Esophagus squamous epithelium (tissue), 5 donors: ENCODE results near the gene FSTL4. TPM values are rescaled to one million over a fixed set of nuclear protein-coding genes. Genes with fewer than 3 reads are reported as not detected.

Experiments used
- DNase-seq: peaks from one replicate; lab custom pipeline; 2025; lab: John Stamatoyannopoulos, UW
- H3K27ac ChIP-seq, 4 donors: fragments of 200-600 bp; sonication (generic); one replicate each; pipeline ENCODE4 v1.5.1; 2016 to 2019; ENCODE audit warnings: mild to moderate bottlenecking in 1 of 4
- H3K27me3 ChIP-seq, 4 donors: fragments of 200-600 bp; sonication (generic); 1 replicate in 3 of 4; 2 replicates in 1 of 4; pipeline versions ENCODE4 v1.5.1 to v1.6.0; 2017 to 2021; ENCODE audit warnings: antibody characterized with exemption in 1 of 4
- H3K36me3 ChIP-seq, 3 donors: fragments of 200-600 bp; sonication (generic); one replicate each; pipeline ENCODE4 v1.5.1; 2016 to 2019
- H3K4me1 ChIP-seq, 3 donors: fragments of 200-600 bp; sonication (generic); one replicate each; pipeline ENCODE4 v1.5.1; 2017 to 2019
- H3K4me3 ChIP-seq, 4 donors: fragments of 200-600 bp; sonication (generic); 1 replicate in 3 of 4; 2 replicates in 1 of 4; pipeline ENCODE4 v1.5.1; 2016 to 2019; ENCODE audit warnings: mild to moderate bottlenecking in 2 of 4, moderate library complexity in 1 of 4
- H3K9me3 ChIP-seq, 3 donors: fragments of 200-600 bp; sonication (generic); one replicate each; pipeline ENCODE4 v1.5.1; 2016 to 2019
- POLR2A ChIP-seq, 4 donors: fragments of 450-650 bp; IDR thresholded peaks; one replicate each; pipeline ENCODE4 v1.6.1; 2017; ENCODE audit warnings: antibody characterized with exemption in 4 of 4, mild to moderate bottlenecking in 4 of 4, moderate library complexity in 3 of 4
- WGBS, 2 donors: methylation state at CpG; one replicate each; pipeline ENCODE4 v1.1.5; 2018; 5-methylcytosine and 5-hydroxymethylcytosine counted together
- intact Hi-C: fragments of 100-400 bp; cut with DNase I; formaldehyde crosslinking; loops from one replicate; pipeline ENCODE4 v1.15.0; 2022
- total RNA-seq, 4 donors: library from RNA; depleted of rRNA; stranded (reverse); fragments of >200 nt; gene quantifications; one replicate each; pipeline ENCODE4 v1.1.0, GENCODE V29; 2016
- TF ChIP-seq, protein P1 (sequence below), 6 experiments: fragments of 450-650 bp in 4 of 6; fragments of 200-600 bp in 2 of 6; sonication (generic) in 2 of 6; IDR thresholded peaks; one replicate each; pipeline ENCODE4 v1.5.1; 2016 to 2019; ENCODE audit warnings: antibody characterized with exemption in 6 of 6, mild to moderate bottlenecking in 4 of 6, moderate library complexity in 4 of 6
- donor health status: DM: yes; HTN: yes; CAD: no.

FSTL4 gene
- total RNA-seq, 4 donors from 2014 or later: 0.53 to 4.1 (median 1.4) TPM

DNA sequence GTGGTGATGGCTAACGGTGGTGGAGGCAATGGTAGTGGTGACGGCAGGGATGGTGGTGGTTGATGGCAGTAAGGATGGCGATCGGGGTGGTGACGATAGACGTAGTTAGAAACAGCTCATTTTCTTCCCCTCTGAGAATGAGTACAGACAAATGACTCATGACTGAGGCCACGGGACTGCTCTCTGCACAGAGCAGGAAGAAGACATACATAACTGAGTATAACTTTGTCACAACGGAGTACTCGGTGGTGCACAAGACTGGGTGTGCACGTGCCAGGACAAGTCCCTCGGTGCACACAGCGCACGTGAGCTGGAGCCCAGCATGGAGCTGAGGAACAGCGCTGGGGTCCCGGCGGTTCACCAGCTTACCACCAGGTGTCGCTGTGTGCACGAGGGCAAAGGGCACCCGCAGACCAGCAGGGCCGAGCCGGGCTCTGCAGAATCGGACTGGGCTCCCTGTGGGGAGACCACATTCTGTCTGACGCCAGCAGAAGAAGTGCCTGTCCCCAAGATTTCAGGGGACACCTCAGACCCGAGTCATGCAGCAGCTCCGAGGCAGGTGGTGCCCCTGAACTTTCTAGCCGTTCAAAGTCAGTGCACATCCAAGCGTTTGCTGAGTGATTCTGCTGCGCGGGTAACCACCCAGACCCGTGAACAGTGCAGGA, 188.6 kb downstream of the FSTL4 start:
- no peak for TF ChIP-seq POLR2A (IDR thresholded peaks at IDR 0.05)
- TF ChIP-seq, protein P1, sequence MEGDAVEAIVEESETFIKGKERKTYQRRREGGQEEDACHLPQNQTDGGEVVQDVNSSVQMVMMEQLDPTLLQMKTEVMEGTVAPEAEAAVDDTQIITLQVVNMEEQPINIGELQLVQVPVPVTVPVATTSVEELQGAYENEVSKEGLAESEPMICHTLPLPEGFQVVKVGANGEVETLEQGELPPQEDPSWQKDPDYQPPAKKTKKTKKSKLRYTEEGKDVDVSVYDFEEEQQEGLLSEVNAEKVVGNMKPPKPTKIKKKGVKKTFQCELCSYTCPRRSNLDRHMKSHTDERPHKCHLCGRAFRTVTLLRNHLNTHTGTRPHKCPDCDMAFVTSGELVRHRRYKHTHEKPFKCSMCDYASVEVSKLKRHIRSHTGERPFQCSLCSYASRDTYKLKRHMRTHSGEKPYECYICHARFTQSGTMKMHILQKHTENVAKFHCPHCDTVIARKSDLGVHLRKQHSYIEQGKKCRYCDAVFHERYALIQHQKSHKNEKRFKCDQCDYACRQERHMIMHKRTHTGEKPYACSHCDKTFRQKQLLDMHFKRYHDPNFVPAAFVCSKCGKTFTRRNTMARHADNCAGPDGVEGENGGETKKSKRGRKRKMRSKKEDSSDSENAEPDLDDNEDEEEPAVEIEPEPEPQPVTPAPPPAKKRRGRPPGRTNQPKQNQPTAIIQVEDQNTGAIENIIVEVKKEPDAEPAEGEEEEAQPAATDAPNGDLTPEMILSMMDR (IDR thresholded peaks at IDR 0.05): peak; percentile 78 to 94 (median 90)
- H3K4me3 ChIP-seq: no peak overlapping the region
- peaks cover 6 to 23% (median 7%) of the 10 kb centered on the region in 3 donors for H3K4me1 ChIP-seq
- peak overlapping the region; percentile 24 to 54 (median 44) for H3K27ac ChIP-seq
- intact Hi-C loops: loop anchor here (10.0 kb wide), 1 partner anchor 441 kb away; no protein-coding TSS in a partner anchor
- no peaks in the 10 kb centered on the region for H3K36me3 ChIP-seq
- peaks cover 0 to 6% (median 0%) of the 10 kb centered on the region in 4 donors for H3K27me3 ChIP-seq
- 18 to 20% methylated on average over 23 to 25 of the region's 30 CpGs for WGBS, 2 donors
- DNase-seq: no peak
- no peaks in the 10 kb centered on the region for H3K9me3 ChIP-seq

DNA sequence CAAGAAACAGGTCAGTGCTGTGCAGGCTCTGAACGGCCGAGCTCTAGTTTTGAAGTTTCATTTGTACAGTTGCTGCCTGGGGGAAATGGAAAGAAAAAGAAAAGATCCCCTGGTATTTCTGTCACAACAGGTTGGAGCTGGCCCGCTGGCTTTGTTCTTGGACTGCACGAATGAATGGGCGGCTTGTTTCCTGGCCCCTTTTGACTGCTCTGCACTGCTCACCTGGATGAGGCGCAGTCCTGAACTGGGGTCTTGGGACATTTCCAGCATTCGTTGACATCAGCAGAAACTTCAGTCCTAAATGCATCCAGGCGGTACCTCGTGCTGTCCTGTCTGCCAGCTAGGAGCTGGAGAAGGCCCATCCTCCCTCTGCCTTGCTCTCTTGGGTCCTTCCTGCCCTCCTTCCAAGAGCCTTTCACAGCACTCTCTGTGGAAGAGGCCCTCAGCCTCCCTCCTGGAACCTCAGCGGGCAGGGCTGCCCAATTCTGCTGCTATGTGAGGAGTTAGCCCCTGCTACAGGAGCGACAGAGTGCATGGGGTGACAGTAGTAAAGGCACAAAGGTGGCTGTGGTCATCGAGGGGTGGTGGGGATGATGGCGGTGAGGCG, 189.2 kb downstream of the FSTL4 start:
- intact Hi-C loops: loop anchor here (10.0 kb wide), 1 partner anchor 442 kb away; no protein-coding TSS in a partner anchor
- Histone ChIP-seq H3K36me3 (no peaks in the 10 kb centered on the region), H3K9me3 (no peaks in the 10 kb centered on the region), H3K4me1 (peaks cover 6 to 23% (median 7%) of the 10 kb centered on the region in 3 donors), H3K4me3 (no peak overlapping the region), H3K27me3 (peaks cover 0 to 6% (median 0%) of the 10 kb centered on the region in 4 donors), H3K27ac (peak overlapping the region; percentile 24 to 54 (median 44))
- no peak for DNase-seq
- 45 to 52% methylated on average over 13 of the region's 14 CpGs for WGBS, 2 donors
- TF ChIP-seq, protein P1 (IDR thresholded peaks at IDR 0.05): no peak
- TF ChIP-seq POLR2A (IDR thresholded peaks at IDR 0.05): no peak

DNA sequence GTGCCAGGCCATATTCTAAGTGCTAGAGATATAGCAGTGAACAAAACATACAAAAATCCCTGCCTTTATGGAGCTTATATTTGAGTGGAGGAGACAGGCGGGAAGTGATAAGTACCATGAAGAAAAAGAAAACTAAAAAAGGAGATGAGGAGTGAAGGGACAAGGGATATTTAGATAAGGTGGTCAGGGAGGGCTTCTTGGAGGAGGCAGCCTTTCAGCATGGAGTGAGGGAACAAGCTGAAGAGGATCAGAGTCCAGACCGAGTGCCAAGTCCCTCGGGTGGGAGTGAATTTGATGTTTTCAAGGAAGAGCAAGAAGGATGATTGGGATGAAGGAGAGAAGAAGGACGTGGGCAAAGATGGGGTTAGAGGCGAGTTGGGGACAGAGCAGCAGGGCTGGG, 190.5 kb downstream of the FSTL4 start:
- intact Hi-C loops: loop anchor here (10.0 kb wide), 1 partner anchor 443 kb away; no protein-coding TSS in a partner anchor
- WGBS, 2 donors: 55 to 67% methylated on average over 5 of the region's 5 CpGs

DNA sequence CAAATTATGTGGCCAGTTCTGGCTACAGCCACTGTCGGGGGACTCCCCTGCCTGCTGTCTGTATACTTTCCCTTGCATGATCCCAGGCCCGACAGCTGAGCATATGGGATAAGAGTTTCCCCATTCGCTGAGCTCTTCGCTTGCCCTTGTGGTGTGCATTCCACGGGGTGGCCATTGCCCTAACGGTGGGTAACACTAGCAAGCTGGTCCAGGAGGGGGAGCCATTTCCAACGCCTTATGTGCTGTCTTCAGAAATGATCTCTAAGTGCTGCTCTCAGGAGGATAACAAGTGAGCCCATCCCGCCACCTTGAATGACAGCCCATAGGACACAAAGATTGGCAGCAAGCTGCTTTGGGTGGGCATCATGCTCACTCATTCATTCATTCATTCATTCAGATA, 190.9 kb downstream of the FSTL4 start:
- Histone ChIP-seq H3K4me1 (peaks cover 6 to 23% (median 7%) of the 10 kb centered on the region in 3 donors), H3K36me3 (no peaks in the 10 kb centered on the region), H3K27ac (no peak overlapping the region), H3K27me3 (peaks cover 0 to 6% (median 0%) of the 10 kb centered on the region in 4 donors), H3K9me3 (no peaks in the 10 kb centered on the region), H3K4me3 (no peak overlapping the region)
- no peak for TF ChIP-seq POLR2A (IDR thresholded peaks at IDR 0.05)
- TF ChIP-seq, protein P1 (IDR thresholded peaks at IDR 0.05): peak in 1 of 6 experiments; percentile 30
- no peak for DNase-seq
- intact Hi-C loops: loop anchor here (10.0 kb wide), 1 partner anchor 443 kb away; no protein-coding TSS in a partner anchor
- 78% methylated on average over 7 of the region's 8 CpGs; no CpG with 5 or more reads in 1 of the 2 donors for WGBS, 2 donors

More for the DNA sequence above, 190.5 kb downstream of the FSTL4 start:
- DNase-seq: no peak
- Histone ChIP-seq H3K9me3 (no peaks in the 10 kb centered on the region), H3K27me3 (peaks cover 0 to 6% (median 0%) of the 10 kb centered on the region in 4 donors), H3K4me3 (no peak overlapping the region), H3K36me3 (no peaks in the 10 kb centered on the region), H3K27ac (peak overlapping the region in 1 of 4 donors; percentile 0), H3K4me1 (peaks cover 6 to 23% (median 7%) of the 10 kb centered on the region in 3 donors)
- no peak for TF ChIP-seq POLR2A (IDR thresholded peaks at IDR 0.05)
- TF ChIP-seq, protein P1 (IDR thresholded peaks at IDR 0.05): no peak
